GM21360 (cell line): ENCODE data around the gene BCL2L1.

Experiments used
- ATAC-seq: cut with Tn5 transposase; IDR thresholded peaks from one replicate; pipeline ENCODE4 v1.9.1; 2021; ENCODE audit warnings: mild to moderate bottlenecking, moderate library complexity; ENCODE audit not compliant: unreplicated experiment

Gene BCL2L1

GRCh38 chr20:31731321-31731717 is 8.7 kb upstream of the BCL2L1 start:
- no peak for ATAC-seq

- ATAC-seq = peak; percentile 82
Measured at GRCh38 chr20:31723319-31724078, 831 bp upstream of the BCL2L1 start.

DNA sequence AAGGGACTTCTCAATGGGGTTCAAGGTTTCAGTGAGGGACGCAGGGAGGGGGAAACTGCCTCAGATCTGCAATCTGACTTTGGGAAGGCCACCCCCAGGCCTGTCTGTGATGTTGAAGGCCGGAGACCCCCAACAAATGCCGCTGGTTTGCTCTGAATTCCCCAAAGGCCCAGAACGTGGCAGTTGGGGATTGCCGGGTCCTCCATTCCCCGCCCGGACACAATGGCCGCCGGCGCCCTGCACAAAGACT is 326 bp upstream of the BCL2L1 start:
- peak; percentile 13 for ATAC-seq

DNA sequence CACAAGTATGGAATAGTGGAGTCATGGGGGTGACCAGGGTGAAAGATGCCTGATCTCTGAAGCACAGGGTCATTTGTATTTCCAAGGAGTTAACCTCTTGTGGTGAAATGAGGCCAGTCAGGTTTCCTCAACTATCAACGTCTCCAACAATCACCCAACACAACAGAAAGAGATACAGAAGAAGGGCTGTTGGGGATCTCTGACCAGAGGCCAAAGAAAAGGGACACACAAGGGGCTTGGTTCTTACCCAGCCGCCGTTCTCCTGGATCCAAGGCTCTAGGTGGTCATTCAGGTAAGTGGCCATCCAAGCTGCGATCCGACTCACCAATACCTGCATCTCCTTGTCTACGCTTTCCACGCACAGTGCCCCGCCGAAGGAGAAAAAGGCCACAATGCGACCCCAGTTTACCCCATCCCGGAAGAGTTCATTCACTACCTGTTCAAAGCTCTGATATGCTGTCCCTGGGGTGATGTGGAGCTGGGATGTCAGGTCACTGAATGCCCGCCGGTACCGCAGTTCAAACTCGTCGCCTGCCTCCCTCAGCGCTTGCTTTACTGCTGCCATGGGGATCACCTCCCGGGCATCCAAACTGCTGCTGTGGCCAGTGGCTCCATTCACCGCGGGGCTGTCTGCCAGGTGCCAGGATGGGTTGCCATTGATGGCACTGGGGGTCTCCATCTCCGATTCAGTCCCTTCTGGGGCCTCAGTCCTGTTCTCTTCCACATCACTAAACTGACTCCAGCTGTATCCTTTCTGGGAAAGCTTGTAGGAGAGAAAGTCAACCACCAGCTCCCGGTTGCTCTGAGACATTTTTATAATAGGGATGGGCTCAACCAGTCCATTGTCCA is 1.0 kb downstream of the BCL2L1 start:
- ATAC-seq = no peak

DNA sequence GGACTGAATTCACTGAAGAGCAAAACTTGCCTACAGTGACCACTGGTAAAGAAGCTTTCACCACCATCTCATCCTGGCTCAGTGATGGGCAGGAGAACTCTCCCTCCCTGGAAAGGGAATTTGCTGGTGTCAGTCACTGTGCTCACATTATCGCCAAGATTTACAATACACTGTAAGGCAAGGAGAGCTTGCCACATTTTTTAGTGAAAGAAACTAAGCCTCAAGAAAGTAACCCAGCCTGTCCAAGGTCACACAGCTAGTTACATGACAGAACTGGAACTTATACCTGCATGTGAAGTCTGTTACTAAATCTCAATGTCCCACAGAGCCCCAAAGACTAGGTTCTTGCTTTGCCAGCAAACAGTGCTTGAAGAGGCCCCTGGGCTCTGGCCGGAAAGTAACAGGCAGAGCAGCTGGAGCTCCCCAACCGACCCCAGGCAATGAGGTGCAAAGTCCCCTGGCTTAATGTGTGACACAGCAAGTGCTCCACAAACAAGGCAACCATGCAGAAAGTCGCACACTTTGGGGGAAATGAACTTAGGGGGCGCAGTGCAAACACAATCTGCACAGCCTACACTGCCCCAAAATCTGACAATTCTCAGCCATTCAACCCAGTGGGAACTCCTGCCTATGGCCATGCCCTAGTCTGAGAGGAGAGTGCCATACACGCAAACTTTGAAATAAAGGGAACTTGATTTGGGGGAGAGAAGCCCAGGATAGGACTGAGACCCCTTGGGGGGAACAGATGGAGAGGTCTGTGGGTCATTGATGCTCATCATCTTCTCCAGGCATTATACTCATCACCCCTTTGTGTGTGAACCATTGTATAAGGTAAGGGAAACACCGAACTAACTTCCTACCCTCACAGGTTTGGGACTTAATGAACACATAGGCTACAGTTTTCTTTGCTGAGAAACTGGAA is 1.9 kb downstream of the BCL2L1 start:
- ATAC-seq = no peak

GRCh38 chr20:31719644-31720485 is 2.8 kb downstream of the BCL2L1 start:
- no peak for ATAC-seq

- no peak for ATAC-seq
Measured at GRCh38 chr20:31718952-31719643, 3.6 kb downstream of the BCL2L1 start.

DNA sequence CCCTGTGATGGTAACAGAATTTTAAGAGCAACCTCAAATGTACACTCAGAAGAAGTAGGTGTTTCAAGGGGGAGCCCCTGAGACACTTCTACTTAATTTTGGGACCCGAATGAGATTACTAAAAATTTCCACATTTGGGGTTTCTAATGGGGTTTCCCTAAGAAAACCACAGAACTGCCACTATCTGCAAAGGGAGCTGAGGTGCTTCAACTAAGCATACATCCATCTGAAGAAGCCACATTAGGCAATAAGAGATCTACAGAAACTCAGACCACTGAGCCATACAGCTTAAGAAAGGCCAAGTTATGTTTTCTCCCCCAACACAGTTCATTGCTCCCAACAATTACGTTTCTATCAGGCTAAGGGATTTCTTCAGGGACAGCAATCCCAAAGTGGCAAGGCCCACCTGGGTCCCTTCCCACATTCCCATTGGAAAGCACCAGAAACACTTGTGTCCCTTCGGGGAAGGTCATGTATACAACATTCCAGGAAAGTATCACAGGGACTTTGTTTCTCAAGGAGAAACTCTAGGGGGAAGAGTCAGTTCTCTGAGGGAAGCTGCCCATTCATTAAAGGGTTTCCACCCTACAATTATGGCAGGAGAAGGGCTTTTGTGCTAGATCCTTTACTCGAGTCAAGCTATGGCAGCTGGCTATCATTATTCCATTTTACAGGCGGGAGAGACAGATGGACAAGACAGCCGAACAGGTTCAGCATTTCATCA is 5.0 kb downstream of the BCL2L1 start:
- peak; percentile 54 for ATAC-seq

- peak; percentile 4 for ATAC-seq
Measured at GRCh38 chr20:31716818-31717477, 5.7 kb downstream of the BCL2L1 start.

- ATAC-seq = no peak
Measured at GRCh38 chr20:31716351-31716750, 6.3 kb downstream of the BCL2L1 start.

DNA sequence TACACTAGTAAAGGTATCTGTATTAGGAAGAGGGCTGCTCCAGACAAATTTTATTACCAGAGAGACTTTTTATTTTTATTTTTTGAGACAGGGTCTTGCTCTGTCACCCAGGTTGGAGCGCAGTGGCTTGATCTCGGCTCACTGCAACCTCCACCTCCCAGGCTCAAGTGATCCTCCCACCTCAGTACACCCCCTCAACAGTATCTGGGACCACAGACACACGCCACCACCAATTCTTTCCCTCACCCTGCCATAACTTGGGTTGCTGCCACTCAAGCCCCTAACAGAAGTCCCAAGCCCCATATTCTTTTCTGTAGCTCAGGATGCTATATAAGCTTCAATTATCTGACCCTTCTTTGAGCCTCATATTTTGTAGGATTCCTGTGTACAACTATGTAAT is 6.9 kb downstream of the BCL2L1 start:
- no peak for ATAC-seq

DNA sequence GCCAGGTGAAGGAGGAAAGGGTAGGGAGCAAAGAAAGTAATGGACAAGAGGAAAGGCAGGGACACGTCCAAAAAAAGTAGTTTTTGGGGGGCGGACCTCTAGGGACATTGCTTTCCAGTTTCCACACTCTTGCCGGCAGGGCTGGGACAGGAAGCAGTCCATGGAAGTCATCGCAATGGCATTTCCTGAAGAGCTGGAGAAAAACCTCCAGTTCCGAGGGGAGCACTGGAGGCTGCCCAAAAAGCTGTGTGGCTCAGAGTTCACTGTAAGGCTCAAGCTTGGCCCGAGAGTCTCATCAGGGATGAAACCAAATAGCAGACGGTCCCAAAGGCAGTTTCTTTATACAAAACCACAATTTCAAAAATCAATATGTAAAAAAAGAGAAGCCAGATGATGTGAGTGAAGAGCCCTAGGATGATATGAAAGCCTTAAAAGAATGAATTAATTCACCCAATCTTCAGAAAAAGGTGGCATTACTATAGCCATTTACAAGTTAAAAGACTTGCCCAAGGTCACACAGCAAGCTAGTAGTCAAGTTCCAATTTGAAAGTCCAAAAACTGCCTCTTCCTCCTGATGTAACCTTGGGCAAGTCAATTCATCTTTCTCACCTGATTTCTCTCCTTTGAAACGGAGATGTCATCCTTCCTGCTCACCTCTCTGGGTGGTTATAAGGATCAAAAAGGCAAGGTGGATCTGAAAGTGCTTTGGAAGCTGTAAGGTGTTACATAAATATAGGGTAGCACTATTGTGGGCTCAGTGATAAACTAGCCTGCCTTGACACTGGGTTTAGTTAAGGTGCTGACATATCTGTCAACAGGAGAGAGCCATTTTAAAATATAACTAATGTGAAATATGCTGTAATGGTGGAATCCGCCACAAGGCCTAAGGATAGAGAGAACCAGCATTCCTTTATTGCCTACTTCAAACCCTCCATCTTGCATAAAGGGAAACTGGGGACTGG is 9.1 kb downstream of the BCL2L1 start:
- ATAC-seq = no peak

DNA sequence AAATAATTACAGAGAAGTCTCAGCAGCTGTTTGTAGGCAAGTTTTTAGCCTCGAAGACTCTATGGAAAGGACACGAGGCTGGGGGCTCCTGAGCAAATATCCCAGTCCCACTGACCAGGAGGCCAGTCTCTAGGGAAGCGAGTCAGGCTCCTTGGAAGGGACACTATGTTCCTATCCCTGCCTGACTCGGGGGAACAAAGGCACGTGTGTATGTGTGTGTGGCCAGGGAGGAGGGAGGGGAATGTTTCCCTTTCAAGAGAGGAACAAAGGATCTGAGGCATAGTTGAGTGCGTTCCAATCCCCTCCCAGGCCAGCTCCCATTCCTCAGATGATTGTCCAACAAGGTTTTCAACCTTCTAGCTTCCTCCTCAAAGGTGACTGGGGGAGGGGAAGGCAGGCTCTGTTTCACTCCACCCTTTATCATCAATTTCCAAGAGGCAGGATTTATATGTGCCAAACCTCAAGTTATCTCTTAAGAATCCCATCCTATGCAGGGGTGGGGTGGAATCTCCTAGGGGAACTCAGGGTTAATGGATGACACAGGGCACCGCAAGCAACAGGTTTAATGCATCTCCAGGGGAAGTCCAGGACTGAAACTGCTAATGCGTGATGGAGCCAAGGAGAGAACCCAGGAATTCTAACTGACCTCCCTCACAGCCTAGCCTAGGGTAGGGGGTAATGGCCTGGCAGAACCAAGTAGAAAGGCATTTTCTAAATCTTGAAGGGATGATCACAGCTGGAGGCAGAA is 9.9 kb downstream of the BCL2L1 start:
- ATAC-seq = no peak

GRCh38 chr20:31712112-31712553 is 10.5 kb downstream of the BCL2L1 start:
- ATAC-seq = no peak

DNA sequence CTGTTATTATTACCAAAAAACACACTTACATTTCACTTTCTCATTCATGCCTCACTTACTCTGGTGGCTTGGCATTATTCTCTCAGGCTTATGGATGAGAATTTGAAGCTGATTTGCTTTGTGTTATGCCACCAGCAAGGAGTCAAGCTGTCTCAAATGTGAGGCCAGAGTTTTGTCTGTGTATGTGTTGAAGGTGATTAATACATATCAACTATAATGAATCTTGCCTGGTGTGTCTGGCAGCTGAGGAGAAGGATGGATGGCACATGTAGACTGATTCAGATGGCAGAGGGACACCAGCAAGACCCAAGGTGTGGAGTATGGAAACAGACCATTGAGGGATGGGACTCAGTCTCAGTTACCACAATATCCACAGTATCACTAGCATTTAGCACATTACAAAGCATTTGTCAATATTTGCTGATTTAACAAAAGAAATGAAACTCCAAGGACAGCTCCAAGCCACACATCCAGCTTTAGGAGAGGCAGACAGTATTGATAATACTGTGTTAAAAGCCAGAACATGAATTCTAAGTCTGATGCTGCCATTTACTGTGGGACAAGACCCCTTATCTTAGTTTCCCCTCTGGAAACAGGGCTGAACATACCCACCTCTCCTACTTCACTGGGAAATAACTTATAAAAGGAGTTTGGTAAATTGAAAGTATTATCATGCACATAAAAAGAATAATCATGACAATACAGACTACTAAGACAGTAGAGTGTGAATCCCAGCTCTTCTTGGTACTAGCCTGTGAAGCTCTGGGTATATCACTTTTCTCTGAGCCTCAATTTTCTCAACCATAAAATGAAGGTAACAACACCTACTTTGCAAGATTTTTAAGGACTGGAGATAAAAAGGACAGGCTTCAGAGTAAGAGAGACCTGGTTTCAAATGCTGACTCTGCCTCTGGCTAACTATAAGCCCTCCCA is 11.2 kb downstream of the BCL2L1 start:
- no peak for ATAC-seq
